IMR-90 (cell line): ENCODE results near the gene DNAJC6. TPM values are rescaled to one million over a fixed set of nuclear protein-coding genes. Genes with fewer than 3 reads are reported as not detected.

Experiments
- ATAC-seq: fragments of 200-7000 bp; cut with Tn5 transposase; 2 replicates; pipeline ENCODE4 v1.9.1; 2020; ENCODE audit warnings: low read depth, mild to moderate bottlenecking, moderate library complexity
- BruUV-seq: library from RNA; stranded (reverse); fragments of 400-500 nt; replicated peaks from 2 replicates; lab custom pipeline; 2021; lab: Mats Ljungman, UMichigan
- CTCF ChIA-PET: fragments of 300-600 bp; formaldehyde crosslinking; extraction: SDS; loops from one replicate; lab custom pipeline; 2021; ENCODE audit warnings: antibody characterized with exemption; lab: Yijun Ruan, JAX
- POLR2A ChIA-PET: fragments of 300-600 bp; sonication (Branson Sonifier 250); formaldehyde crosslinking; loops from one replicate; lab custom pipeline; 2022; ENCODE audit warnings: antibody characterized with exemption; ENCODE audit not compliant: unreplicated experiment; lab: Charles Lee
- DNase-seq: peaks from one replicate; pipeline ENCODE4 v3.0.0; 2013
- H2AFZ ChIP-seq: replicated peaks from 2 replicates; pipeline ENCODE3; 2013; ENCODE audit warnings: low read length, mild to moderate bottlenecking; ENCODE audit not compliant: poor library complexity
- H2AK5ac ChIP-seq: 2 replicates; pipeline ENCODE4 v1.6.1; 2013; ENCODE audit warnings: low read depth, low read length, inconsistent platforms
- H2AK9ac ChIP-seq: replicated peaks from 2 replicates; pipeline ENCODE3; 2013; ENCODE audit warnings: mild to moderate bottlenecking, low read depth, low read length, moderate library complexity; ENCODE audit not compliant: poor library complexity
- H2BK120ac ChIP-seq: 2 replicates; pipeline ENCODE4 v1.6.1; 2013; ENCODE audit warnings: low read depth, low read length, inconsistent platforms
- H2BK15ac ChIP-seq: 3 replicates; pipeline ENCODE4 v1.6.1; 2013; ENCODE audit warnings: low read depth, low read length, inconsistent platforms
- H2BK20ac ChIP-seq: 2 replicates; pipeline ENCODE4 v1.6.1; 2013; ENCODE audit warnings: low read depth, mild to moderate bottlenecking, inconsistent platforms, low read length, moderate library complexity
- H2BK5ac ChIP-seq: 2 replicates; pipeline ENCODE4 v1.6.1; 2013; ENCODE audit warnings: mild to moderate bottlenecking, low read depth, low read length, inconsistent platforms; ENCODE audit not compliant: poor library complexity, severe bottlenecking
- H3K14ac ChIP-seq: replicated peaks from 2 replicates; pipeline ENCODE4 v1.6.1; 2013; ENCODE audit warnings: low read depth, low read length, inconsistent platforms
- H3K18ac ChIP-seq: 2 replicates; pipeline ENCODE4 v1.6.1; 2013; ENCODE audit warnings: low read depth, low read length, control low read depth
- H3K23ac ChIP-seq: 2 replicates; pipeline ENCODE4 v1.6.1; 2013; ENCODE audit warnings: low read depth, low read length, inconsistent platforms
- H3K27ac ChIP-seq: 2 replicates; pipeline ENCODE4 v1.5.1; 2013; ENCODE audit warnings: mild to moderate bottlenecking, control low read depth, low read length; ENCODE audit not compliant: insufficient read depth
- H3K27me3 ChIP-seq: 2 replicates; pipeline ENCODE4 v1.6.1; 2013; ENCODE audit warnings: low read length; ENCODE audit not compliant: control insufficient read depth, insufficient read depth
- H3K36me3 ChIP-seq: 2 replicates; pipeline ENCODE4 v1.6.1; 2013; ENCODE audit warnings: low read length, mixed read lengths; ENCODE audit not compliant: control insufficient read depth, insufficient read depth
- H3K4ac ChIP-seq: 2 replicates; pipeline ENCODE4 v1.6.1; 2013; ENCODE audit warnings: low read depth, low read length, inconsistent platforms
- H3K4me1 ChIP-seq: 2 replicates; pipeline ENCODE4 v1.6.1; 2013; ENCODE audit warnings: low read length, mixed read lengths; ENCODE audit not compliant: control insufficient read depth, insufficient read depth
- H3K4me2 ChIP-seq: 2 replicates; pipeline ENCODE4 v1.6.1; 2013; ENCODE audit warnings: low read depth, mild to moderate bottlenecking, control low read depth, low read length, moderate library complexity
- H3K4me3 ChIP-seq: 2 replicates; pipeline ENCODE4 v1.5.1; 2013; ENCODE audit warnings: low read depth, mild to moderate bottlenecking, control low read depth, low read length, moderate library complexity; ENCODE audit not compliant: insufficient read depth
- H3K56ac ChIP-seq: 2 replicates; pipeline ENCODE4 v1.6.1; 2013; ENCODE audit warnings: low read length, inconsistent platforms; ENCODE audit not compliant: insufficient read depth; ENCODE audit errors: extremely low read depth
- H3K79me1 ChIP-seq, 2 experiments: 2 replicates each; pipeline ENCODE4 v1.6.1; 2013; ENCODE audit warnings: low read length in 2 of 2, inconsistent platforms in 1 of 2, low read depth in 1 of 2
- H3K9ac ChIP-seq: 2 replicates; pipeline ENCODE4 v1.6.1; 2013; ENCODE audit warnings: low read depth, low read length, control low read depth
- H3K9me1 ChIP-seq: 2 replicates; pipeline ENCODE4 v1.6.1; 2013; ENCODE audit warnings: low read length, inconsistent platforms; ENCODE audit not compliant: insufficient read depth
- H3K9me3 ChIP-seq: 2 replicates; pipeline ENCODE4 v1.6.1; 2013; ENCODE audit warnings: low read length; ENCODE audit not compliant: control insufficient read depth, insufficient read depth
- H4K20me1 ChIP-seq: 2 replicates; pipeline ENCODE4 v1.6.1; 2013; ENCODE audit warnings: low read length, inconsistent platforms; ENCODE audit not compliant: insufficient read depth
- H4K5ac ChIP-seq: 2 replicates; pipeline ENCODE4 v1.6.1; 2013; ENCODE audit warnings: mild to moderate bottlenecking, low read depth, low read length, control low read depth
- H4K8ac ChIP-seq, 2 experiments: 2 replicates each; pipeline ENCODE4 v1.6.1; 2013; ENCODE audit warnings: low read depth in 2 of 2, low read length in 2 of 2, control low read depth in 1 of 2, inconsistent platforms in 1 of 2
- H4K91ac ChIP-seq: 2 replicates; pipeline ENCODE4 v1.6.1; 2013; ENCODE audit warnings: low read depth, low read length, inconsistent platforms; ENCODE audit not compliant: insufficient read depth
- BHLHE40 ChIP-seq: fragments of 150-350 bp; IDR thresholded peaks from 2 replicates; pipeline ENCODE4 v1.6.1; 2016; ENCODE audit warnings: mild to moderate bottlenecking, low read depth, low read length
- ELK1 ChIP-seq: fragments of 150-350 bp; IDR thresholded peaks from 2 replicates; pipeline ENCODE4 v1.6.1; 2016; ENCODE audit warnings: low read depth, mild to moderate bottlenecking, low read length, moderate library complexity, borderline replicate concordance
- FOS ChIP-seq: fragments of 150-350 bp; IDR thresholded peaks from 2 replicates; pipeline ENCODE4 v1.6.1; 2016; ENCODE audit warnings: low read depth, low read length
- MAFK ChIP-seq: IDR thresholded peaks from 2 replicates; pipeline ENCODE4 v1.6.1; 2012; ENCODE audit warnings: low read depth, low read length, improper control_type of control experiment
- MAZ ChIP-seq: IDR thresholded peaks from 2 replicates; pipeline ENCODE4 v1.6.1; 2012; ENCODE audit warnings: low read depth, mild to moderate bottlenecking, low read length, improper control_type of control experiment, moderate library complexity, borderline replicate concordance
- NFE2L2 ChIP-seq: fragments of 150-350 bp; IDR thresholded peaks from 2 replicates; pipeline ENCODE4 v1.6.1; 2016; ENCODE audit warnings: low read depth, mild to moderate bottlenecking, low read length
- RAD21 ChIP-seq: IDR thresholded peaks from 2 replicates; pipeline ENCODE4 v1.6.1; 2012; ENCODE audit warnings: low read length, improper control_type of control experiment
- RCOR1 ChIP-seq: IDR thresholded peaks from 2 replicates; pipeline ENCODE4 v1.6.1; 2012; ENCODE audit warnings: mild to moderate bottlenecking, low read length, improper control_type of control experiment; ENCODE audit not compliant: insufficient replicate concordance
- RFX5 ChIP-seq: IDR thresholded peaks from 2 replicates; pipeline ENCODE4 v1.8.0; 2012; ENCODE audit warnings: low read depth, mild to moderate bottlenecking, low read length, moderate library complexity
- SMC3 ChIP-seq: fragments of 150-350 bp; IDR thresholded peaks from 2 replicates; pipeline ENCODE4 v1.6.1; 2016; ENCODE audit warnings: low read depth, mild to moderate bottlenecking, antibody characterized with exemption, low read length, moderate library complexity
- USF2 ChIP-seq: fragments of 150-350 bp; IDR thresholded peaks from 2 replicates; pipeline ENCODE4 v1.6.1; 2017; ENCODE audit warnings: mild to moderate bottlenecking, antibody characterized with exemption, low read length, low read depth
- WGBS, 2 experiments: methylation state at CpG; one replicate each; pipeline versions ENCODE4 v1.1.5 to v1.1.7; 2013; ENCODE audit warnings: missing lambda C conversion rate in 2 of 2; ENCODE audit not compliant: insufficient read length in 1 of 2; ENCODE audit errors: extremely low coverage in 2 of 2; 5-methylcytosine and 5-hydroxymethylcytosine counted together
- dilution Hi-C: fragments of 300-500 bp; cut with HindIII; formaldehyde crosslinking; loops from one replicate; pipeline ENCODE4 v1.14.3; 2018; ENCODE audit warnings: low sequenced_read_pairs; ENCODE audit not compliant: unreplicated experiment
- in situ Hi-C: fragments of 300-500 bp; cut with MboI; formaldehyde crosslinking; loops from 3 replicates; pipeline ENCODE4 v1.14.3; 2019; ENCODE audit warnings: low sequenced_read_pairs, inconsistent platforms, mixed read lengths
- intact Hi-C: fragments of 100-400 bp; cut with micrococcal nuclease; formaldehyde crosslinking; loops from 2 replicates; pipeline ENCODE4 v1.10.0; 2022
- polyA plus RNA-seq, 3 experiments: library from polyadenylated mRNA; depleted of rRNA; stranded (reverse); fragments of >200 nt; gene quantifications; 2 replicates each; pipeline ENCODE4 v1.2.3, GENCODE V29; 2012; ENCODE audit warnings: low replicate concordance in 1 of 3
- total RNA-seq: library from RNA; depleted of rRNA; stranded (reverse); fragments of >200 nt; gene quantifications from 2 replicates; pipeline ENCODE4 v1.2.3, GENCODE V29; 2012

DNAJC6 gene
- total and polyA plus RNA-seq, 2 of the 4 experiments (the other 2 are of a cell fraction): 0.05 to 0.18 TPM

GRCh38 chr1:65378247-65378946 is 69.1 kb downstream of the DNAJC6 start:
- Histone ChIP-seq H2BK5ac (no peak overlapping the region), H2AK9ac (no peak overlapping the region), H3K4me3 (no peak overlapping the region), H3K56ac (no peak overlapping the region), H3K27me3 (no peaks in the 10 kb centered on the region), H3K14ac (no peak overlapping the region), H2BK15ac (no peak overlapping the region), H3K79me1 (no peaks in the 10 kb centered on the region), H2BK20ac (no peak overlapping the region), H4K8ac (no peak overlapping the region), H3K4me1 (no peaks in the 10 kb centered on the region), H4K5ac (no peak overlapping the region), H3K4ac (no peak overlapping the region), H4K91ac (no peak overlapping the region), H3K18ac (no peak overlapping the region), H3K23ac (no peak overlapping the region), H2AFZ (no peak overlapping the region), H3K4me2 (no peak overlapping the region), H3K9ac (no peak overlapping the region), H3K36me3 (no peaks in the 10 kb centered on the region), H2AK5ac (no peak overlapping the region), H3K9me3 (no peaks in the 10 kb centered on the region), H4K20me1 (no peaks in the 10 kb centered on the region), H3K27ac (no peak overlapping the region), H2BK120ac (no peak overlapping the region), H3K9me1 (no peaks in the 10 kb centered on the region)
- WGBS, 2 experiments: 40% methylated on average over 1 of the region's 2 CpGs; no CpG with 5 or more reads in 1 of the 2 experiments
- in situ Hi-C loops (no loop called here), dilution Hi-C loops (no loop called here), intact Hi-C loops (no loop called here)
- no TSS peak for BruUV-seq
- ATAC-seq (no peak), DNase-seq (no peak)
- no peak for TF ChIP-seq FOS
- TF ChIP-seq USF2: no peak
- TF ChIP-seq RAD21: no peak
- no peak for TF ChIP-seq RCOR1
- no peak for TF ChIP-seq ELK1
- no peak for TF ChIP-seq MAZ
- TF ChIP-seq BHLHE40: no peak
- TF ChIP-seq MAFK: no peak
- TF ChIP-seq NFE2L2: no peak
- no peak for TF ChIP-seq SMC3
- no peak for TF ChIP-seq RFX5
- ChIA-PET CTCF (no interaction called here), POLR2A (no interaction called here)
